SK-N-SH (cell line): ENCODE results near the gene P2RX3.

Experiments used
- MEF2A ChIP-seq: IDR thresholded peaks from 2 replicates; pipeline ENCODE4 v1.4.0; 2012; ENCODE audit warnings: low read depth, borderline replicate concordance
- POLR2AphosphoS5 ChIP-seq: IDR thresholded peaks from 2 replicates; pipeline ENCODE4 v1.6.1; 2012; ENCODE audit warnings: low read depth, low read length
- RAD21 ChIP-seq: IDR thresholded peaks from 2 replicates; pipeline ENCODE4 v1.6.1; 2012; ENCODE audit warnings: mild to moderate bottlenecking, low read length
- RFX5 ChIP-seq: IDR thresholded peaks from 2 replicates; pipeline ENCODE4 v1.6.1; 2012; ENCODE audit warnings: mild to moderate bottlenecking, improper control_type of control experiment, low read length
- TAF1 ChIP-seq: IDR thresholded peaks from 2 replicates; pipeline ENCODE4 v1.6.1; 2012; ENCODE audit warnings: low read depth, mild to moderate bottlenecking, low read length, moderate library complexity, borderline replicate concordance
- TF ChIP-seq, protein P1 (sequence below): IDR thresholded peaks from 2 replicates; pipeline ENCODE4 v1.4.0; 2012; ENCODE audit warnings: low read depth, borderline replicate concordance
- TF ChIP-seq, protein P2 (sequence below): fragments of 200-600 bp; sonication (generic); IDR thresholded peaks from 2 replicates; pipeline ENCODE4 v1.6.1; 2017; ENCODE audit warnings: antibody characterized with exemption, mild to moderate bottlenecking, moderate library complexity
- TF ChIP-seq, protein P3 (sequence below): fragments of 150-350 bp; IDR thresholded peaks from 2 replicates; pipeline ENCODE4 v1.6.1; 2017; ENCODE audit warnings: antibody characterized with exemption, low read length, low read depth, borderline replicate concordance

DNA sequence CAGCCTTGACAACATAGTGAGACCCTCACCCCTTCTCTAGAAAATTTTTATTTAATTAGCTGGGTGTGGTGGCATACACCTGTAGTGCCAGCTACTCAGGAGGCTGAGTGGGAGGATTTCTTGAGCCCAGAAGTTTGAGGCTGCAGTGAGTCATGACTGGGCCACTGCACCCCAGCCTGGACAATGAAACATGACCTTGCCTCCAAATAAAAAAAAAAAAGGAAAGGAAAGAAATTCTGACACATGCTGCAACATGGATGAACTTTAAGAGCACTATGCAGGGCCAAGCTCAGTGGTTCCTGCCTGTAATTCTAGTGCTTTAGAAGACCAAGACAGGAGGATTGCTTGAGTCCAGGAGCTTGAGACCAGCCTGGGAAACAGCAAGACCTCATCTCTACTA lies 80.0 kb downstream of the P2RX3 start:
- TF ChIP-seq POLR2AphosphoS5 (no peak), TAF1 (no peak), MEF2A (no peak), RFX5 (no peak), RAD21 (no peak)
- TF ChIP-seq, protein P1, sequence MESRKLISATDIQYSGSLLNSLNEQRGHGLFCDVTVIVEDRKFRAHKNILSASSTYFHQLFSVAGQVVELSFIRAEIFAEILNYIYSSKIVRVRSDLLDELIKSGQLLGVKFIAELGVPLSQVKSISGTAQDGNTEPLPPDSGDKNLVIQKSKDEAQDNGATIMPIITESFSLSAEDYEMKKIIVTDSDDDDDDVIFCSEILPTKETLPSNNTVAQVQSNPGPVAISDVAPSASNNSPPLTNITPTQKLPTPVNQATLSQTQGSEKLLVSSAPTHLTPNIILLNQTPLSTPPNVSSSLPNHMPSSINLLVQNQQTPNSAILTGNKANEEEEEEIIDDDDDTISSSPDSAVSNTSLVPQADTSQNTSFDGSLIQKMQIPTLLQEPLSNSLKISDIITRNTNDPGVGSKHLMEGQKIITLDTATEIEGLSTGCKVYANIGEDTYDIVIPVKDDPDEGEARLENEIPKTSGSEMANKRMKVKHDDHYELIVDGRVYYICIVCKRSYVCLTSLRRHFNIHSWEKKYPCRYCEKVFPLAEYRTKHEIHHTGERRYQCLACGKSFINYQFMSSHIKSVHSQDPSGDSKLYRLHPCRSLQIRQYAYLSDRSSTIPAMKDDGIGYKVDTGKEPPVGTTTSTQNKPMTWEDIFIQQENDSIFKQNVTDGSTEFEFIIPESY: no peak
- TF ChIP-seq, protein P2, sequence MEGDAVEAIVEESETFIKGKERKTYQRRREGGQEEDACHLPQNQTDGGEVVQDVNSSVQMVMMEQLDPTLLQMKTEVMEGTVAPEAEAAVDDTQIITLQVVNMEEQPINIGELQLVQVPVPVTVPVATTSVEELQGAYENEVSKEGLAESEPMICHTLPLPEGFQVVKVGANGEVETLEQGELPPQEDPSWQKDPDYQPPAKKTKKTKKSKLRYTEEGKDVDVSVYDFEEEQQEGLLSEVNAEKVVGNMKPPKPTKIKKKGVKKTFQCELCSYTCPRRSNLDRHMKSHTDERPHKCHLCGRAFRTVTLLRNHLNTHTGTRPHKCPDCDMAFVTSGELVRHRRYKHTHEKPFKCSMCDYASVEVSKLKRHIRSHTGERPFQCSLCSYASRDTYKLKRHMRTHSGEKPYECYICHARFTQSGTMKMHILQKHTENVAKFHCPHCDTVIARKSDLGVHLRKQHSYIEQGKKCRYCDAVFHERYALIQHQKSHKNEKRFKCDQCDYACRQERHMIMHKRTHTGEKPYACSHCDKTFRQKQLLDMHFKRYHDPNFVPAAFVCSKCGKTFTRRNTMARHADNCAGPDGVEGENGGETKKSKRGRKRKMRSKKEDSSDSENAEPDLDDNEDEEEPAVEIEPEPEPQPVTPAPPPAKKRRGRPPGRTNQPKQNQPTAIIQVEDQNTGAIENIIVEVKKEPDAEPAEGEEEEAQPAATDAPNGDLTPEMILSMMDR: no peak
- TF ChIP-seq, protein P3, sequence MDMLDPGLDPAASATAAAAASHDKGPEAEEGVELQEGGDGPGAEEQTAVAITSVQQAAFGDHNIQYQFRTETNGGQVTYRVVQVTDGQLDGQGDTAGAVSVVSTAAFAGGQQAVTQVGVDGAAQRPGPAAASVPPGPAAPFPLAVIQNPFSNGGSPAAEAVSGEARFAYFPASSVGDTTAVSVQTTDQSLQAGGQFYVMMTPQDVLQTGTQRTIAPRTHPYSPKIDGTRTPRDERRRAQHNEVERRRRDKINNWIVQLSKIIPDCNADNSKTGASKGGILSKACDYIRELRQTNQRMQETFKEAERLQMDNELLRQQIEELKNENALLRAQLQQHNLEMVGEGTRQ: no peak
